ENCODE results near the gene TNIK.

DNA sequence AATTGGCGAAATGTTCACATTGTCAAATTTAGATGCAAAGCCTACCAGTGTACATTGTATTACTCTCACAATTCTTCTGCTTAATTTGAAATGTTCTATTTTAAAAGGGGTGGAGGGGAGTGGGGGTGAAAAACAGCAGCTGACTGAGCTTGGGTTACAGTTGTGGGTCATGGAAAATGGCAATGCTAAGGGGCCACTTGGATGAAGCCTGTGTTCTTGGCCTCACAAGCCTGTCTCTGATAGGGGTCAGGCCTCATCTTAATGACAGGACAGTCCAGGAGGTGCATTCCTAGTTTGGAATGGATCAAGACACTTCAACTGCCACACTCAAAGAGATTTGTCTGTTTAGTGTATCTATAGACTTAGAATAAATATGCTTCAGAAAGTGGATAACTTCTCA is 158.2 kb downstream of the TNIK start:
- TF ChIP-seq, protein P1, sequence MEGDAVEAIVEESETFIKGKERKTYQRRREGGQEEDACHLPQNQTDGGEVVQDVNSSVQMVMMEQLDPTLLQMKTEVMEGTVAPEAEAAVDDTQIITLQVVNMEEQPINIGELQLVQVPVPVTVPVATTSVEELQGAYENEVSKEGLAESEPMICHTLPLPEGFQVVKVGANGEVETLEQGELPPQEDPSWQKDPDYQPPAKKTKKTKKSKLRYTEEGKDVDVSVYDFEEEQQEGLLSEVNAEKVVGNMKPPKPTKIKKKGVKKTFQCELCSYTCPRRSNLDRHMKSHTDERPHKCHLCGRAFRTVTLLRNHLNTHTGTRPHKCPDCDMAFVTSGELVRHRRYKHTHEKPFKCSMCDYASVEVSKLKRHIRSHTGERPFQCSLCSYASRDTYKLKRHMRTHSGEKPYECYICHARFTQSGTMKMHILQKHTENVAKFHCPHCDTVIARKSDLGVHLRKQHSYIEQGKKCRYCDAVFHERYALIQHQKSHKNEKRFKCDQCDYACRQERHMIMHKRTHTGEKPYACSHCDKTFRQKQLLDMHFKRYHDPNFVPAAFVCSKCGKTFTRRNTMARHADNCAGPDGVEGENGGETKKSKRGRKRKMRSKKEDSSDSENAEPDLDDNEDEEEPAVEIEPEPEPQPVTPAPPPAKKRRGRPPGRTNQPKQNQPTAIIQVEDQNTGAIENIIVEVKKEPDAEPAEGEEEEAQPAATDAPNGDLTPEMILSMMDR (IDR thresholded peaks at IDR 0.05): no peak
- TF ChIP-seq POLR2A (IDR thresholded peaks at IDR 0.05): no peak

Data from stomach (tissue), 4 donors.